ENCODE measurements around the gene ZBBX. TPM values are rescaled to one million over a fixed set of nuclear protein-coding genes. Genes with fewer than 3 reads are reported as not detected.

ZBBX gene
- total and polyA plus RNA-seq, 12 donors, result 0.18 to 0.64 (median 0.31) TPM; not detected in 8

DNA sequence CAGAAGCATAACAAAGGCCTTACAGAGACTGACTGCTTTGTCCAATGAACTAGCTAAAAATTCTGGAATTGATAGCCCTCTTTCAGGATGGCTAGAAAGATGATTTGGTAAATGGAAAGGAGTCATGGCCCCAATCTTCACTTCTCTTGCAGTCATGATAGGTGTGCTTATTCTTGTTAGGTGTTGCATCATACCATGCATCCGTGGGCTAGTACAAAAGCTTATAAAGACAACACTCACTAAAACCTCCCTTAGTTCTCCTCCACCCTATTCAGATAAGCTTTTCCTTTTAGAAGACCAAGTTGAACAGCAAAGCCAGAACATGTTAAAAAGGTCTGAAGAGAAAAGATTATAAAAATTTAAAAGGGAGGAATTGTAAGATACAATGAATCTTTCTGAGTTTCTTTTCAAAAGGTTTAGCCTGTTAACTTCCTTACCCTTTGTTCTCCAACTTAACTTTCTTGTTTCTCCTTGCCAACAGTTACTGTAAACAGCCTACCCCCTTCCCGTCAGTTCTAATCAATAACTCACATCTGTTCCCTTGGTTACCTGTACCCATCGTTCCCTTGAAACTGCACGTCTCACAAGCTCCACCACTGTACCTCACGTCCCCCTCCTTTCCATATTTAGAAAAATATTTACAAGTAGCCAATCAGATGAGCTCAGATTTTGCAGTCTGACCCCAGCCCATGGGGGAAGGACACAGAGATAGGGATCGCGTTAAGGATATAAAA is 105.8 kb downstream of the ZBBX start:
- TF ChIP-seq, protein P1, sequence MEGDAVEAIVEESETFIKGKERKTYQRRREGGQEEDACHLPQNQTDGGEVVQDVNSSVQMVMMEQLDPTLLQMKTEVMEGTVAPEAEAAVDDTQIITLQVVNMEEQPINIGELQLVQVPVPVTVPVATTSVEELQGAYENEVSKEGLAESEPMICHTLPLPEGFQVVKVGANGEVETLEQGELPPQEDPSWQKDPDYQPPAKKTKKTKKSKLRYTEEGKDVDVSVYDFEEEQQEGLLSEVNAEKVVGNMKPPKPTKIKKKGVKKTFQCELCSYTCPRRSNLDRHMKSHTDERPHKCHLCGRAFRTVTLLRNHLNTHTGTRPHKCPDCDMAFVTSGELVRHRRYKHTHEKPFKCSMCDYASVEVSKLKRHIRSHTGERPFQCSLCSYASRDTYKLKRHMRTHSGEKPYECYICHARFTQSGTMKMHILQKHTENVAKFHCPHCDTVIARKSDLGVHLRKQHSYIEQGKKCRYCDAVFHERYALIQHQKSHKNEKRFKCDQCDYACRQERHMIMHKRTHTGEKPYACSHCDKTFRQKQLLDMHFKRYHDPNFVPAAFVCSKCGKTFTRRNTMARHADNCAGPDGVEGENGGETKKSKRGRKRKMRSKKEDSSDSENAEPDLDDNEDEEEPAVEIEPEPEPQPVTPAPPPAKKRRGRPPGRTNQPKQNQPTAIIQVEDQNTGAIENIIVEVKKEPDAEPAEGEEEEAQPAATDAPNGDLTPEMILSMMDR (IDR thresholded peaks at IDR 0.05), result no peak
- TF ChIP-seq POLR2A (IDR thresholded peaks at IDR 0.05), result no peak
- Histone ChIP-seq H3K4me1 (replicated peaks in 1 of 2) (no peaks in the 10 kb centered on the region), H3K9me3 (replicated peaks in 1 of 3) (no peaks in the 10 kb centered on the region), H3K27me3 (no peaks in the 10 kb centered on the region), H3K27ac (no peak overlapping the region), H3K4me3 (no peak overlapping the region), H3K36me3 (replicated peaks in 1 of 2) (no peaks in the 10 kb centered on the region)
- intact Hi-C loops (cut with DNase I), result no loop called here
- no peak for DNase-seq
- WGBS, 4 donors, result 71 to 81% (median 77%) methylated on average over 7 of the region's 7 CpGs

DNA sequence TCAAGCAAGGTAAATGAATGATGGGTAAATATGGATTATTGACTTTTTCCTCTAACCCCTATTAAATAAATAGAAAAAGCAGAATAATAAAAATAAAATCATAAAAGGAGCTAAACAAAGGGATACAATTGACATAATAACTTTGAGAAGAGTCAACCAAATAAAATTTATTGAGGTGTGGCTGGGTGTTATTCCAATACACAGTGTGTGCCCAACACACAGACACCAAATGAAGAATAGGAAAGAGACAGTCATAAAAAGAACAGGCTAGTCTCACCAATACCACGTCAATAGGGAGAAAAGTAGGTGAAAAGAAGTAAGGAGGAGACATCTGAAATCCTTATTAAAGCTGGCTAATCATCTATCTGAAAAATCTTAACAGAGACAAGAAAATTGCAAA is 127.1 kb downstream of the ZBBX start:
- Histone ChIP-seq H3K36me3 (replicated peaks in 1 of 2) (no peaks in the 10 kb centered on the region), H3K27ac (no peak overlapping the region), H3K4me1 (replicated peaks in 1 of 2) (no peaks in the 10 kb centered on the region), H3K9me3 (replicated peaks in 1 of 3) (no peaks in the 10 kb centered on the region), H3K4me3 (no peak overlapping the region), H3K27me3 (no peaks in the 10 kb centered on the region)
- DNase-seq, result no peak
- TF ChIP-seq, protein P1 (IDR thresholded peaks at IDR 0.05), result no peak
- 54 to 69% (median 61%) methylated on average over 1 of the region's 1 CpG for WGBS, 4 donors
- intact Hi-C loops (cut with DNase I), result no loop called here

DNA sequence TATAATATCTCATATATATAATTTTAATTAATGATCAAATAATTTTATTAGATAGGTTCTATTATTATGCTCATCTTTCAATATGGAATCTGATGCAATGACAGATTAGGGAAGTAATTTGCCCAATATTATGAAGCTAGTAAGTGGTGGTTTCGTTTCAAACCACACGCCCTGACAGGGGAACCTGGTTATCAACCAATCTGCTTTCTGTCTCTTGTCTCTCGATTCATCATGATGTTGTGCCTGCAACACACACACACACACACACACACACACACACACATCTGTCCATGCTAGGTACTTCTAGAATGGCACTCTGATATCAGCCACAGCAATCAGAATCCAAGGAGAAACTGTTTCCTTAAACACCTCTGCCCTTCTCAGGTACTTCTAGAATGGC is 128.4 kb downstream of the ZBBX start:
- intact Hi-C loops (cut with DNase I), result no loop called here
- Histone ChIP-seq H3K4me1 (replicated peaks in 1 of 2) (no peaks in the 10 kb centered on the region), H3K4me3 (no peak overlapping the region), H3K36me3 (replicated peaks in 1 of 2) (no peaks in the 10 kb centered on the region), H3K27ac (no peak overlapping the region), H3K27me3 (no peaks in the 10 kb centered on the region), H3K9me3 (replicated peaks in 1 of 3) (no peaks in the 10 kb centered on the region)
- TF ChIP-seq, protein P1 (IDR thresholded peaks at IDR 0.05), result no peak
- TF ChIP-seq POLR2A (IDR thresholded peaks at IDR 0.05), result no peak
- WGBS, 4 donors, result 68 to 80% (median 76%) methylated on average over 3 of the region's 3 CpGs
- DNase-seq, result no peak

DNA sequence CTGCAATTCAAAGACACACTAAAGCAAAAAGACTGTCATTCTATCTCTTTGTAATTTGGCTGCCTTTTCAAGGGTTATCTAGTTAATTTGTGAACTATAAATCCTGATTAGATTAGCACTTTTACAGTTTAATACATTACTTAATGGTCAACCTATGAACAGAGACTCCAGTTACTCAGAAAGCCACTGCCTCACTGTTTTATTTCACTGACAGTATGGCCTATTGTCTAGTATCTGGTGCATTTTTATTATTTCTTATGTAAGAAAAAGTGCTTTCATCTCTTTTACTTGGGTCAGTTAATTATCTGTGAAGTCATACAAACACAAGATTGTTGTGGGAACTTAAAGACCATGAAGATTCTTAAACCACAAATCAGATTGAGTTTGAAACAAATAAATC is 133.8 kb downstream of the ZBBX start:
- H3K27ac ChIP-seq, result no peak overlapping the region
- no peaks in the 10 kb centered on the region for H3K27me3 ChIP-seq
- TF ChIP-seq POLR2A (IDR thresholded peaks at IDR 0.05), result no peak
- TF ChIP-seq, protein P1 (IDR thresholded peaks at IDR 0.05), result no peak
- DNase-seq, result no peak
- H3K4me3 ChIP-seq, result no peak overlapping the region
- no peaks in the 10 kb centered on the region for H3K9me3 ChIP-seq (replicated peaks in 1 of 3)
- H3K4me1 ChIP-seq (replicated peaks in 1 of 2), result no peaks in the 10 kb centered on the region
- intact Hi-C loops (cut with DNase I), result no loop called here
- no peaks in the 10 kb centered on the region for H3K36me3 ChIP-seq (replicated peaks in 1 of 2)
